Pons (tissue), 1 donor: Measurements from ENCODE around the gene PDE4B.

Experiments used
- DNase-seq: peaks from one replicate; pipeline ENCODE4 v3.0.0-alpha.2; 2016; ENCODE audit warnings: low spot score

The PDE4B gene

DNA sequence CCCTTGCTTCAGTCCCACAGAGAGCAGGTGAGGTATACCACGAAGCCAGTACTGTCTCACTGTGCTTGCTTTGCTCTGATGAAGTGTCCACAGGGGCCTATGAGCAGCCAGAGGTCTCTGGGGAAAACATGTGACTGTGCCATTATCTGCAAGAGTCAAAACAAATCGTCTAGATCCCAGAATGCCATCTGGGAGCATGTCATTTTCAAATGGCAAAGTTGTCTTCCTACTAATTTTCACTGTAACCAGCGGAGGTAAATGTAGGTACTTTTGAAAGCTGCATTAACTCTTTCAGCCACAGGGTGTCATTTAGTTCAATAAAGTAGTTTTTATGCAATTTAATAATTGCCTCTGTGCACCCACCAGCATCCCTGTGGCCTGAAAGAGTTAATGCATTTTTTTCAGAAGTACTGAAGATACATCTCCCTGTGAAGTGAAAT lies 567.6 kb downstream of the PDE4B start:
- no peak for DNase-seq

- no peak for DNase-seq
These were observed 572.1 kb downstream of the PDE4B start for GRCh38 chr1:66364578-66365391.

- no peak for DNase-seq
These were observed 572.9 kb downstream of the PDE4B start for GRCh38 chr1:66365635-66366034.

DNA sequence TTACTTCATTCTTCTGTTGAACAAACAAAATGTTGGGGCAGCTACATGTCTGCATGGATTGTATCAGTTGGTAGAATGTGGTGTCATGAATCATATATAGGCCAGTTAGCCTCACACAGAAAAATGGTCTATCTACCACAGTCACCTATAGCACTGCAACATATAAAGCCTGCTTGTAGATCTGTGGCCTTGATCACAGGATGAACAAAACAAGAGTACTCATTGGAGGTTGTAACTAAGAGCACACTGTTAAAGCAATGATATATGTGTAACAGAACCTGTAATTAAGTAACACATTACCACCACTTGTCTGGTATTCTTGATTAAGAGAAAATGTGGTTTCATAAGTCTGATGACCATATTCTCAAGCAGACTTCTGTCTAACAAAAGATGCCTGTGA lies 573.9 kb downstream of the PDE4B start:
- no peak for DNase-seq

DNA sequence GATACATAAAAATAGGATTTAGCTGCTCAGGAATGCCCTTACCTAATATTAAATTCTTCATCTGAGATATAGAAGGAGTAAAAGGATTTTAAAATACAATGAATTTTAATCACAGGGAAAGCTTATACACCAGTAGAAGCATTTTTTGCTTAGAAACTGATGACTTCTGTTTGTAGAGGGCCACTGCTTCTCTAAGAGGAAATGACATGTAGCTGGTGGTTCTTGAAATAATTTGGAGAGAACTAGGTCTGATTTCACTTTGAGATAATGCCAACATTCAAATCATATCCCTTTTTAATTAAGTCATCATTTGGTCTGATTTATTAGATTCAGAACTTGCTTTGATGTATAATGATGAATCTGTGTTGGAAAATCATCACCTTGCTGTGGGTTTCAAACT lies 574.7 kb downstream of the PDE4B start:
- no peak for DNase-seq

GRCh38 chr1:66368261-66368660 lies 575.6 kb downstream of the PDE4B start:
- no peak for DNase-seq

DNA sequence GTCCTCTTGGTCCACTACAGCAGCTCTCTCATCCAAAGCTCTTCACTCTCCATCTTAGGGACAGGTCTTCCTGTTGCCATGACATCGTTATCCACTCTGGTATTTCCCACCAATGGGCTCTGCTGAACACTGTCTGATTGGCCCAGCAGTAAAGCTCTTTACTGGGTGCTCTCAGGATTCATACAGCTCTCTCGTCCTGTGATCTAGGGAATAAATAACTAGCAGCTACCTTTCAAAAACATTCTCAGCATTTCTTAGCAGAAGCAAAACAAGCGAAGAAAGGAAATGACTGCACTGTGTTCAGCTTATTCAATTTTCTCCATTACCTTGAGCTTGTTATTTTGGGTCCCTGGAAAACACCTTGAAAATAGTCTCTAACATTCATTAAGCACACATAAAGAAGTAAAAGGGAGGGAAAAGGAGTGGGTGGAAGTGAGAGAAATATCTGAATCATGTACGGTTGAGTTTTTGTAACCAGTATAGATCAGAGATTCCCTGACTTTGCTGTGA lies 577.8 kb downstream of the PDE4B start:
- no peak for DNase-seq

GRCh38 chr1:66371233-66372005 lies 578.7 kb downstream of the PDE4B start:
- DNase-seq = peak; percentile 51

DNA sequence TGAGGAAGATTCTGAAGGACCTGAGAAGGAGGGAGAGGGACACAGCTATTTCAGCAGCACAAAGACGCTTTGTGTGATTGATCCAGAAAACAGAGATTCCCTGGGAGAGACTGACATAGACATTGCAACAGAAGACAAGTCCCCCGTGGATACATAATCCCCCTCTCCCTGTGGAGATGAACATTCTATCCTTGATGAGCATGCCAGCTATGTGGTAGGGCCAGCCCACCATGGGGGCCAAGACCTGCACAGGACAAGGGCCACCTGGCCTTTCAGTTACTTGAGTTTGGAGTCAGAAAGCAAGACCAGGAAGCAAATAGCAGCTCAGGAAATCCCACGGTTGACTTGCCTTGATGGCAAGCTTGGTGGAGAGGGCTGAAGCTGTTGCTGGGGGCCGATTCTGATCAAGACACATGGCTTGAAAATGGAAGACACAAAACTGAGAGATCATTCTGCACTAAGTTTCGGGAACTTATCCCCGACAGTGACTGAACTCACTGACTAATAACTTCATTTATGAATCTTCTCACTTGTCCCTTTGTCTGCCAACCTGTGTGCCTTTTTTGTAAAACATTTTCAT lies 579.9 kb downstream of the PDE4B start:
- DNase-seq = peak; percentile 56

DNA sequence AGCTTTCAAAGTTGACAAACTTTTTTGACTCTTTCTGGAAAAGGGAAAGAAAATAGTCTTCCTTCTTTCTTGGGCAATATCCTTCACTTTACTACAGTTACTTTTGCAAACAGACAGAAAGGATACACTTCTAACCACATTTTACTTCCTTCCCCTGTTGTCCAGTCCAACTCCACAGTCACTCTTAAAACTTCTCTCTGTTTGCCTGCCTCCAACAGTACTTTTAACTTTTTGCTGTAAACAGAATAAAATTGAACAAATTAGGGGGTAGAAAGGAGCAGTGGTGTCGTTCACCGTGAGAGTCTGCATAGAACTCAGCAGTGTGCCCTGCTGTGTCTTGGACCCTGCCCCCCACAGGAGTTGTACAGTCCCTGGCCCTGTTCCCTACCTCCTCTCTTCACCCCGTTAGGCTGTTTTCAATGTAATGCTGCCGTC lies 580.5 kb downstream of the PDE4B start:
- DNase-seq = peak; percentile 63

- DNase-seq = no peak
These were observed 581.5 kb downstream of the PDE4B start for GRCh38 chr1:66374148-66374547.

DNA sequence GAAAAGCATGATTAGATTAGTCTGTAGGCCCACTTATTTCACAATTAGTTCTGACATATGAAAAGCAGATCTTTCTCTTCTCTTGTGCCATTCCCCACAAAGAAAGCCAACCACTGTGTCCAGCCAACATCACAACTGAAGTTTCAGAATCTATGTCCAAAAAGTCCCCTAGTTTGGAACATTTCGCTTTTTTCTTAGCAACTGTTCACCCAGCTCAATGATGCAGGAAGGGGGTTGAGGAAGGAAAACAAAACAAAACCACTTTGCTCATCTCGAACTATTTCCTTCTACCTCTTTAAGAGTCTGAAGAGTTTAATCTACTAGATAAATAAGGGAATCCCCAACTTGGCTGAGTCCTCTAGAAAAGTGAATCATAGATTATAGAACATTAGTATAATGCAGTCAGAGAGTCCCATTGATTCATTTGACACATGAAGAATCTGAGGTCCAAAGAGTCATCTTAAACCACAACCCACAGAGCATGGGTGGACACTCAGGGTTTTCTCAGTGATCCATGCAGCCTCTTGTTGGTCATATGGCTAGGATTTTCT lies 581.9 kb downstream of the PDE4B start:
- DNase-seq = peak; percentile 68

DNA sequence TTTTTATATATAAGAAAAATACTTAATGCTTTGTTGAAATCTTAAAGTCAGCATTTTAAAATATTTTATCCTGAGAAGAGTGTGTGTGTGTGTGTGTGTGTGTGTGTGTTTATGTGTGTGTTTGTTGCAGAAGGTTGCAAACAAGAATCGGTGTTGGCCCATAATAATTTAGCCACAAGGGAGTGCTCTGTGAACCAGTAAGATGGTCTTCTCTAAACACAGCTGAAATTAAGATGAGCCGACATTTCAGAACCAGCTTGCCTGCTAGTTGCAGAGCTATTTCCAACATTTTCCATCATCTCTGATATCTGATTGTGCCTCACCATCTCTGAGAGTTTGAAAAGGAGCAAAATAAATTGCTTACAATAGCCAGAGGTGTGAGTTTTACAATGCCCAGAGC lies 582.4 kb downstream of the PDE4B start:
- DNase-seq = no peak

- DNase-seq = no peak
These were observed 587.9 kb downstream of the PDE4B start for GRCh38 chr1:66380452-66381212.

DNA sequence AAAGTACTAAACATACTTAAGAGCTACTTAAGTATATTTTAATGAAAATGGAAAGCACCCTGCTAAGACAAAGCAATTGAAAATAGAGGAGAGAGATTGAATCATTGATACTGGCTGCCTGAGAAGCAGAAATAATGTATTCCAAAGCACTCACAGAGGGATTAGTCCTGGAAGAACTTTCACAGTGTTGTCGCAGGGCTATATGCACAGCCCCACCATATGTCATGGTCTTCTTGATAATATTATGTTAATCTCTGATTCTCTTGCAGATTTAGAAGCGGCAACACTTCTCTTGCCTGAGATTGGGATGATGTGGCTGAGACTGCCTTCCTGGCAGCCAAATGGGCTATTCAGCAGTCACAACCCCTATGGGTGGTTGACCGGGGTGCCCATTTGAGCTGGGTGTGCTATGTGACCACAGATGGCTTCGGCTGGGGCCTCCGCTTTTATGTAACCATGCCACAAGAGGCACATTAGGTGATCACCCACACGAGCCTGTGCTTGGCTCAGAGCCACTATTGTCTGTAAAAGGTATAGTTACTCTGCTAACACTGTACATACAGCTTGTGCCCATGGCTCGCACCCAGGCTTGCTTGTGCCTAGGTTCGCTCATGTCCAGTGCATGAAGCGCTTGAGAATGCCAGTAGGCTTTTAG lies 589.1 kb downstream of the PDE4B start:
- no peak for DNase-seq

DNA sequence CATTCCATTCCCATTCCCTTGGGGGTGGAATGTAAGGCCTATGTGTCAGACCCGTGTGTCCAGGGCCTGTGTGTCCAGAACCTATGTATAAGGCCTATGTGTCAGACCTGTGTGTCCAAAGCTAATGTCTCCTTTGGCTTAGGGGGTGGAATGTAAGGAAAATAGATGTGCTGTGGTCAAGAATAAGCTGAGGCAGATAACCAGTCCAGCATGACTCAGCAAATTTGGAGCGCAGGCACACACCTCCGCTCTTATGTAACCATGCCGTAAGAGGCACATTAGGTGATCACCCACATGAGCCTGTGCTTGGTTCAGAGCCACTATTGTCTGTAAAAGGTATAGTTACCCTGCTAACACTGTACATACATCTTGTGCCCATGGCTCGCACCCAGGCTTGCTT lies 590.5 kb downstream of the PDE4B start:
- DNase-seq = no peak

DNA sequence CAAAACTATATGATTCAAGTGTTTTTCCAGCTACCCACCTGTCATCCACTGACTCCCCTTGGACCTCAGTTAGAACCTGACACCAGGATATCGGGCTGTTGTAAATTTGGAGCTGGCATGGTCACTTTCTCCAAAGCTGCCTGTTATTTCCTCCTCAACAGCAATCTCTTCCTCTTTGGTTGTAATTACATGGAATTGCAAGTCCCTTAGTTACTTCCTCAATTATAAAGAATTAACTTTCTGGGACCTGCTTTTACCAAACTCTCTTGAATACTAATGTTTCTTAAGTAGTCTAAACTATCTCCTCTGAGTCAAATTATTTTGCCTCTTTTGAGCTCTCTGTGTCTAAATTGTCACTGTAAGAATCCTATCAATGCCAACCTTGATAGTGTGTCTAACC lies 590.9 kb downstream of the PDE4B start:
- DNase-seq = no peak

DNA sequence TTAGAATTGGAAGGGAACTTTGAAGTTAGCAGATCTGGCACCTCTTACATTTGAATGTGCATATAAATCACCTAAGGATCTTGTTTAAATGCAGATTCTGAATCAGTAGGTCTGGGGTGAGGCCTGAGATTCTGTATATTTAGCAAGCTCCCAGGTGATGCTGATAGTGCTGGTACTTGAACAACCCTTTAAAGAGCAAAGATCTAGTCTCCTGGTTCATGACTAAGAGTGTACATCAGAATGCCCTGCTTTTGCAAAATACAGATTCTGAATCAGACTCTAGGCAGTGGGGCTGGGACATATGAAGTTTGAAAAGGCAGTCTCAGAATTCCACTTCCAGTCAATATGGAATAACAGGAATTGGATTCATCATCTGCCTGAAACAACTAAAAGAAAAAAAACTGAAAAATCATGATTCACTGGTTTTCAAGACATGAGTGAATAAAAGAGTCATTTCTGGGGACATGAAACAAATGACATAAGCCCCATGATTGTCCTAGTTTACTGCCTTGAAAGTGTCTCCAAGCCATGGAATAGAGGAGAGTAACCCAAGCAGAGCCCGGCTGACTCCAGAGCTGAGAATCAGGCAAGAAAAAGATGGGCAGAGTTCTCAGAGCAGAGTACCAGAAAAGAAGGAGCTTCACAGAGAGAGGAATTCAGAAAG lies 591.7 kb downstream of the PDE4B start:
- no peak for DNase-seq

- no peak for DNase-seq
These were observed 594.0 kb downstream of the PDE4B start for GRCh38 chr1:66386712-66387111.

- peak; percentile 72 for DNase-seq
These were observed 596.2 kb downstream of the PDE4B start for GRCh38 chr1:66388913-66389312.
